ENCODE results near the gene NOL4L.

NOL4L gene

DNA sequence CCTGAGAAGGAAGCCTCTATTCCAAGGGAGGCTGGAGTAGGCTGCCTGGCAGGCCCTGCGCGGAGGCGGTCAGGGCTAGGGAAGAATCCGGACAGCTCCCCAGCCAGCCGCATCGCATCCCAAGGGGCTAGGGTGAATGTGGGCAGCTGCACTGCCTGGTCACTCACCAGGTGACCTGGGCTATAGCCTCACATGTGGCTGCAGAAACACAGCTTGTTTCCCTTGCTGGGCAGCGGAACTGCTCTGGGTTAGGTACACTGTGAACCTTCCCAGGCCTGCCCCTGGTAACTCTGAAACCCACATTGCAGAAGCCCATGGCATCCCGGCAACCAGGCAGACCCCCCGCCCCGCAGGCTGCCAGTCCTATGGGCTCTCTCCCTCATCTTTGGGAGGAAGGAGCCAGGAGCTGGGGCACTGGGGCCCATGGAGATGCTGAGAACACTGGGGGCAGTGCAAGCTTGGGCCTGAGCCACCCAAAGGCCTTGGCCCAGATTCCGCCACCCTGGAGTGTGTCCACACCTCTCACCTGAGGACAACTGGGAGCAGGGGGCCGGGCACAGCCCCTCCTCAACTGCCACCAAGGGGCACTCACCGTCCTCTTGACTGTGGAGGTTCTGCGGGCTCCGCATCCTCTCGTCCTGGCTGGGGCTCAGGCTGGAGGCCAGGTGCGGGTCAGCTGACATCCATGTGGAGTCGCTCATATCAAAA lies 111.0 kb downstream of the NOL4L start:
- peaks cover 35 to 49% of the 10 kb centered on the region in 2 experiments for H3K36me3 ChIP-seq (ENCODE audit: control insufficient read depth in 1 of 2, insufficient read depth in 2 of 2, low read length in 2 of 2)
- H3K4me2 ChIP-seq (ENCODE audit: low read length): no peak overlapping the region
- peak overlapping the region; percentile 82 for H3K27ac ChIP-seq (ENCODE audit: low read depth, low read length)
- no peak overlapping the region for H3K9ac ChIP-seq (ENCODE audit: low read length)
- peak overlapping the region; percentile 67 for H4K91ac ChIP-seq (ENCODE audit: low read depth, low read length)
- H3K27me3 ChIP-seq (ENCODE audit: insufficient read depth, low read length): no peaks in the 10 kb centered on the region
- H4K12ac ChIP-seq (ENCODE audit: low read depth, low read length): no peak overlapping the region
- H2AK5ac ChIP-seq (ENCODE audit: low read length): no peak overlapping the region
- H2BK5ac ChIP-seq (ENCODE audit: low read depth, low read length, poor library complexity): no peak overlapping the region
- no peak overlapping the region for H4K8ac ChIP-seq (ENCODE audit: low read depth, low read length)
- peaks cover 4% of the 10 kb centered on the region for H3K9me3 ChIP-seq (ENCODE audit: insufficient read depth, low read depth, low read length)
- no CpG with 5 or more reads among the region's 18 CpGs for WGBS (ENCODE audit: extremely low coverage, insufficient coverage, insufficient read length)
- H3K4me1 ChIP-seq (ENCODE audit: control insufficient read depth in 1 of 2, insufficient read depth in 2 of 2, low read length in 2 of 2): peaks cover 53 to 54% of the 10 kb centered on the region in 2 experiments
- H3K23ac ChIP-seq (ENCODE audit: low read length): no peak overlapping the region
- H2BK12ac ChIP-seq (ENCODE audit: low read length): no peak overlapping the region
- H2BK120ac ChIP-seq (ENCODE audit: insufficient read depth, low read length, poor library complexity): no peak overlapping the region
- H3K79me2 ChIP-seq (ENCODE audit: control insufficient read depth, insufficient read depth, low read length, poor library complexity): peaks cover 39% of the 10 kb centered on the region
- H3K14ac ChIP-seq (ENCODE audit: low read length): no peak overlapping the region
- DNase-seq: no peak
- H2AFZ ChIP-seq (ENCODE audit: insufficient read depth, low read length, poor library complexity): no peak overlapping the region
- peak overlapping the region; percentile 34 for H3K18ac ChIP-seq (ENCODE audit: low read length)
- H3K4me3 ChIP-seq (ENCODE audit: low read depth, low read length): no peak overlapping the region
- peak overlapping the region; percentile 25 for H3K4ac ChIP-seq (ENCODE audit: low read depth, low read length)
- peaks cover 21% of the 10 kb centered on the region for H3K79me1 ChIP-seq (ENCODE audit: low read length)

GRCh38 chr20:32473231-32474008 lies 111.7 kb downstream of the NOL4L start:
- no peak overlapping the region for H3K9ac ChIP-seq (ENCODE audit: low read length)
- WGBS (ENCODE audit: extremely low coverage, insufficient coverage, insufficient read length): 100% methylated on average over 1 of the region's 29 CpGs
- no peak overlapping the region for H4K91ac ChIP-seq (ENCODE audit: low read depth, low read length)
- peak overlapping the region; percentile 34 for H3K18ac ChIP-seq (ENCODE audit: low read length)
- H2BK120ac ChIP-seq (ENCODE audit: insufficient read depth, low read length, poor library complexity): no peak overlapping the region
- H3K4me3 ChIP-seq (ENCODE audit: low read depth, low read length): no peak overlapping the region
- H3K27me3 ChIP-seq (ENCODE audit: insufficient read depth, low read length): no peaks in the 10 kb centered on the region
- no peak for DNase-seq
- no peak overlapping the region for H4K12ac ChIP-seq (ENCODE audit: low read depth, low read length)
- peak overlapping the region; percentile 13 for H3K4ac ChIP-seq (ENCODE audit: low read depth, low read length)
- no peak overlapping the region for H2BK5ac ChIP-seq (ENCODE audit: low read depth, low read length, poor library complexity)
- no peak overlapping the region for H4K8ac ChIP-seq (ENCODE audit: low read depth, low read length)
- H3K9me3 ChIP-seq (ENCODE audit: insufficient read depth, low read depth, low read length): peaks cover 4% of the 10 kb centered on the region
- H3K14ac ChIP-seq (ENCODE audit: low read length): no peak overlapping the region
- peaks cover 51 to 53% of the 10 kb centered on the region in 2 experiments for H3K4me1 ChIP-seq (ENCODE audit: control insufficient read depth in 1 of 2, insufficient read depth in 2 of 2, low read length in 2 of 2)
- H2BK12ac ChIP-seq (ENCODE audit: low read length): no peak overlapping the region
- peaks cover 38 to 49% of the 10 kb centered on the region in 2 experiments for H3K36me3 ChIP-seq (ENCODE audit: control insufficient read depth in 1 of 2, insufficient read depth in 2 of 2, low read length in 2 of 2)
- H2AFZ ChIP-seq (ENCODE audit: insufficient read depth, low read length, poor library complexity): no peak overlapping the region
- H3K27ac ChIP-seq (ENCODE audit: low read depth, low read length): no peak overlapping the region
- peaks cover 21% of the 10 kb centered on the region for H3K79me1 ChIP-seq (ENCODE audit: low read length)
- H3K79me2 ChIP-seq (ENCODE audit: control insufficient read depth, insufficient read depth, low read length, poor library complexity): peaks cover 33% of the 10 kb centered on the region
- H3K4me2 ChIP-seq (ENCODE audit: low read length): no peak overlapping the region
- H2AK5ac ChIP-seq (ENCODE audit: low read length): no peak overlapping the region
- H3K23ac ChIP-seq (ENCODE audit: low read length): no peak overlapping the region

DNA sequence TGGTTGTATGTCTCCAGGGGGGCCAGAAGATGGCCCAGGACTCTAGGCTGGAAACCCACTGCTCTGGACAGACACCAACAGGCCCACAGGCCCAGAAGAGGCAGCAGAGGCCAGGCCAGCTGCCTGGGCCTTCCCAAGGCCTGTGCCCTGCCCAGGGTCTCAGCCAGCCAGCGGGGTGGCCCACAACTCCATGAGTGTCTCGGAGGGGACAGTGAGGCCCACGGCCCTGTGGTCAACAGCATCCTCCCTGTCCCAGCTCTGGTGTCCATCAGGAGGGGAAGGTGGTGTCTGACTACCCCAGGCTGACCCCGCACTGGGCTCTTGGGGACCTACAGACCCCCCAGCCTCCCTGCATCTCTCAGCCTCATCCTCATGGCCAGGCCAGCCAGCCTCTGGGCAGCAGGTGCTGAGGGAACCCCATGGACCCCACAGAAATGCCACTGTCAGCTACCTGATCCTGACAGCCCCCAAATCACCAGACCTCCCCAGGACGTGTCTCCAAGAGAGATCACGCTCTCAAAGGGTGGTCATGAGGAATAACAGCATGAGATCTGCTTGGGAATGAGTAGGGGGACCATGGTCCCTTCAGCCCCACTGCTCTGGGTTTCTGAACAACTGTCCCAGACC lies 112.4 kb downstream of the NOL4L start:
- H4K91ac ChIP-seq (ENCODE audit: low read depth, low read length): no peak overlapping the region
- no peak overlapping the region for H2BK12ac ChIP-seq (ENCODE audit: low read length)
- no peak overlapping the region for H2BK120ac ChIP-seq (ENCODE audit: insufficient read depth, low read length, poor library complexity)
- H2AK5ac ChIP-seq (ENCODE audit: low read length): no peak overlapping the region
- peaks cover 4% of the 10 kb centered on the region for H3K9me3 ChIP-seq (ENCODE audit: insufficient read depth, low read depth, low read length)
- H3K4ac ChIP-seq (ENCODE audit: low read depth, low read length): peak overlapping the region; percentile 13
- no peak overlapping the region for H3K27ac ChIP-seq (ENCODE audit: low read depth, low read length)
- H3K36me3 ChIP-seq (ENCODE audit: control insufficient read depth in 1 of 2, insufficient read depth in 2 of 2, low read length in 2 of 2): peaks cover 45 to 56% of the 10 kb centered on the region in 2 experiments
- WGBS (ENCODE audit: extremely low coverage, insufficient coverage, insufficient read length): no CpG with 5 or more reads among the region's 6 CpGs
- H3K4me2 ChIP-seq (ENCODE audit: low read length): no peak overlapping the region
- H2AFZ ChIP-seq (ENCODE audit: insufficient read depth, low read length, poor library complexity): no peak overlapping the region
- H3K23ac ChIP-seq (ENCODE audit: low read length): no peak overlapping the region
- H2BK5ac ChIP-seq (ENCODE audit: low read depth, low read length, poor library complexity): no peak overlapping the region
- no peak overlapping the region for H3K4me3 ChIP-seq (ENCODE audit: low read depth, low read length)
- H4K8ac ChIP-seq (ENCODE audit: low read depth, low read length): no peak overlapping the region
- DNase-seq: no peak
- no peak overlapping the region for H4K12ac ChIP-seq (ENCODE audit: low read depth, low read length)
- no peak overlapping the region for H3K9ac ChIP-seq (ENCODE audit: low read length)
- no peaks in the 10 kb centered on the region for H3K27me3 ChIP-seq (ENCODE audit: insufficient read depth, low read length)
- H3K18ac ChIP-seq (ENCODE audit: low read length): no peak overlapping the region
- H3K79me2 ChIP-seq (ENCODE audit: control insufficient read depth, insufficient read depth, low read length, poor library complexity): peaks cover 27% of the 10 kb centered on the region
- no peak overlapping the region for H3K14ac ChIP-seq (ENCODE audit: low read length)
- peaks cover 21% of the 10 kb centered on the region for H3K79me1 ChIP-seq (ENCODE audit: low read length)
- peaks cover 50 to 51% of the 10 kb centered on the region in 2 experiments for H3K4me1 ChIP-seq (ENCODE audit: control insufficient read depth in 1 of 2, insufficient read depth in 2 of 2, low read length in 2 of 2)

- no peak overlapping the region for H4K91ac ChIP-seq (ENCODE audit: low read depth, low read length)
- peaks cover 17% of the 10 kb centered on the region for H3K79me1 ChIP-seq (ENCODE audit: low read length)
- H3K4me1 ChIP-seq (ENCODE audit: control insufficient read depth in 1 of 2, insufficient read depth in 2 of 2, low read length in 2 of 2): peaks cover 34 to 36% of the 10 kb centered on the region in 2 experiments
- no peak overlapping the region for H3K9ac ChIP-seq (ENCODE audit: low read length)
- H3K4ac ChIP-seq (ENCODE audit: low read depth, low read length): no peak overlapping the region
- DNase-seq: no peak
- no peak overlapping the region for H2BK120ac ChIP-seq (ENCODE audit: insufficient read depth, low read length, poor library complexity)
- H3K36me3 ChIP-seq (ENCODE audit: control insufficient read depth in 1 of 2, insufficient read depth in 2 of 2, low read length in 2 of 2): peaks cover 60 to 71% of the 10 kb centered on the region in 2 experiments
- H3K4me3 ChIP-seq (ENCODE audit: low read depth, low read length): peak overlapping the region; percentile 26
- H2BK5ac ChIP-seq (ENCODE audit: low read depth, low read length, poor library complexity): no peak overlapping the region
- H3K9me3 ChIP-seq (ENCODE audit: insufficient read depth, low read depth, low read length): peaks cover 4% of the 10 kb centered on the region
- no peak overlapping the region for H2AFZ ChIP-seq (ENCODE audit: insufficient read depth, low read length, poor library complexity)
- H4K12ac ChIP-seq (ENCODE audit: low read depth, low read length): no peak overlapping the region
- H3K14ac ChIP-seq (ENCODE audit: low read length): no peak overlapping the region
- no CpG with 5 or more reads among the region's 9 CpGs for WGBS (ENCODE audit: extremely low coverage, insufficient coverage, insufficient read length)
- peaks cover 15% of the 10 kb centered on the region for H3K79me2 ChIP-seq (ENCODE audit: control insufficient read depth, insufficient read depth, low read length, poor library complexity)
- H2BK12ac ChIP-seq (ENCODE audit: low read length): no peak overlapping the region
- H3K27me3 ChIP-seq (ENCODE audit: insufficient read depth, low read length): no peaks in the 10 kb centered on the region
- H3K23ac ChIP-seq (ENCODE audit: low read length): no peak overlapping the region
- peak overlapping the region; percentile 11 for H3K18ac ChIP-seq (ENCODE audit: low read length)
- H4K8ac ChIP-seq (ENCODE audit: low read depth, low read length): no peak overlapping the region
- H2AK5ac ChIP-seq (ENCODE audit: low read length): no peak overlapping the region
- peak overlapping the region; percentile 2 for H3K27ac ChIP-seq (ENCODE audit: low read depth, low read length)
- H3K4me2 ChIP-seq (ENCODE audit: low read length): no peak overlapping the region
Measured at GRCh38 chr20:32470940-32471339, 114.2 kb downstream of the NOL4L start.
